Measurements from ENCODE around the gene STAMBP. TPM values are rescaled to one million over a fixed set of nuclear protein-coding genes. Genes with fewer than 3 reads are reported as not detected.

The STAMBP gene
- total and polyA plus RNA-seq, 2 of the 13 experiments (the other 11 are each of a cell fraction or from before 2014, with no cell fraction given): 49.6 to 53.2 TPM

DNA sequence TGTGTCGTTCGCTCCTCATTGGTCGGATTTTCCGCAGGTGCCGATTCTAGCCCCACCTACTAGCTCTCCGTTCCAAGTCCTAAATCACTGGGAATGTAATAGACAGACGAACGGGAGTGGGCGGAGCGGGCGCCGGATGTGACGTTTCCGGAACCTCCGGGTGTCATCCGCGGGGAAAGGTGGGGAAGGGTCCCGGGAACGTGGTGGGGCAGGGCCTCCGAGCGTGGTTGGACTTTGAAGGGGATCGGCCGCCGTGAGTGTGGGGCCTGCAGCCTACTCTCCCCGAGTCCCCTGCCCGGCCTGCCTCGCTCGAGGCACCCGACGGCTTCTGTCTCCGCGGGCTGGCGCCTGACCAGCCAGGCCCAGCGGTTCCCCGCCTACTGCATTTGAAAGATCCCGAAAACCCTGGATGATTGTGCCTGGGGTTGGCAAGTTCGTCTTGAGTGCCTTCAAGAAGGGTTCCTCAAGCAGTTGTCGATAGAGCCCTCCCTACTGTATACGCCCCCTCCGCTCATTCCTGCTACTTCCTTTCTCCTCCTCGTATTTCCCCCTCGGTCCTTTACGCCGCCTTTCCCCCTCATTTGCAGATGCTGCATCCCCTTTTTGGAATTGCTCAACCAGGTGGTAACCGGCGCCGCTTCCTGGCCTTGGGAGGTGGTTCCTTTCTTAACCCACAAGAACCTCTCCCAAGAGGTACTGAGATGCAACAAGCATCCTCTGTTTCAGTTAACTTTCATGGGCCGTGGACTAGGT, at the start of gene STAMBP (continued):
- TF ChIP-seq, protein P1, sequence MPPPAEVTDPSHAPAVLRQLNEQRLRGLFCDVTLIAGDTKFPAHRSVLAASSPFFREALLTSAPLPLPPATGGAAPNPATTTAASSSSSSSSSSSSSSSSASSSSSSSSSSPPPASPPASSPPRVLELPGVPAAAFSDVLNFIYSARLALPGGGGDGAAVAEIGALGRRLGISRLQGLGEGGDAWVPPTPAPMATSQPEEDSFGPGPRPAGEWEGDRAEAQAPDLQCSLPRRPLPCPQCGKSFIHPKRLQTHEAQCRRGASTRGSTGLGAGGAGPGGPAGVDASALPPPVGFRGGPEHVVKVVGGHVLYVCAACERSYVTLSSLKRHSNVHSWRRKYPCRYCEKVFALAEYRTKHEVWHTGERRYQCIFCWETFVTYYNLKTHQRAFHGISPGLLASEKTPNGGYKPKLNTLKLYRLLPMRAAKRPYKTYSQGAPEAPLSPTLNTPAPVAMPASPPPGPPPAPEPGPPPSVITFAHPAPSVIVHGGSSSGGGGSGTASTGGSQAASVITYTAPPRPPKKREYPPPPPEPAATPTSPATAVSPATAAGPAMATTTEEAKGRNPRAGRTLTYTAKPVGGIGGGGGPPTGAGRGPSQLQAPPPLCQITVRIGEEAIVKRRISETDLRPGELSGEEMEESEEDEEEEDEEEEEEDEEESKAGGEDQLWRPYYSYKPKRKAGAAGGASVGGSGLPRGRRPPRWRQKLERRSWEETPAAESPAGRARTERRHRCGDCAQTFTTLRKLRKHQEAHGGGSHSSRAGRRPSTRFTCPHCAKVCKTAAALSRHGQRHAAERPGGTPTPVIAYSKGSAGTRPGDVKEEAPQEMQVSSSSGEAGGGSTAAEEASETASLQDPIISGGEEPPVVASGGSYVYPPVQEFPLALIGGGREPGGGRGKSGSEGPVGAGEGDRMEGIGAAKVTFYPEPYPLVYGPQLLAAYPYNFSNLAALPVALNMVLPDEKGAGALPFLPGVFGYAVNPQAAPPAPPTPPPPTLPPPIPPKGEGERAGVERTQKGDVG (CRISPR knock-in tag; IDR thresholded peaks at IDR 0.05; ENCODE audit: borderline replicate concordance): no peak
- 0 out of 2 replicates have a peak, but pooled peaks have one; percentile 73 for TF ChIP-seq ZNF543 (CRISPR knock-in tag; IDR thresholded peaks at IDR 0.05)
- TF ChIP-seq, protein P2, sequence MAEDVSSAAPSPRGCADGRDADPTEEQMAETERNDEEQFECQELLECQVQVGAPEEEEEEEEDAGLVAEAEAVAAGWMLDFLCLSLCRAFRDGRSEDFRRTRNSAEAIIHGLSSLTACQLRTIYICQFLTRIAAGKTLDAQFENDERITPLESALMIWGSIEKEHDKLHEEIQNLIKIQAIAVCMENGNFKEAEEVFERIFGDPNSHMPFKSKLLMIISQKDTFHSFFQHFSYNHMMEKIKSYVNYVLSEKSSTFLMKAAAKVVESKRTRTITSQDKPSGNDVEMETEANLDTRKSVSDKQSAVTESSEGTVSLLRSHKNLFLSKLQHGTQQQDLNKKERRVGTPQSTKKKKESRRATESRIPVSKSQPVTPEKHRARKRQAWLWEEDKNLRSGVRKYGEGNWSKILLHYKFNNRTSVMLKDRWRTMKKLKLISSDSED (CRISPR knock-in tag; IDR thresholded peaks at IDR 0.05): no peak
- no peak for TF ChIP-seq ZNF713 (CRISPR knock-in tag; IDR thresholded peaks at IDR 0.05)
- no peak for TF ChIP-seq GPN1 (CRISPR knock-in tag; IDR thresholded peaks at IDR 0.05; ENCODE audit: borderline replicate concordance)
- no peak; the same call in 1 of the 2 replicates for TF ChIP-seq BRCA1 (CRISPR knock-in tag; IDR thresholded peaks at IDR 0.05)
- no peak for TF ChIP-seq JUNB (CRISPR knock-in tag; IDR thresholded peaks at IDR 0.05; ENCODE audit: borderline replicate concordance)
- TF ChIP-seq FOXP1 (IDR thresholded peaks at IDR 0.05): no peak
- no peak for TF ChIP-seq FOXP1 (CRISPR knock-in tag; IDR thresholded peaks at IDR 0.05)
- TF ChIP-seq KIAA2018 (CRISPR knock-in tag; IDR thresholded peaks at IDR 0.05; ENCODE audit: borderline replicate concordance): peak; percentile 87
- TF ChIP-seq POLR2G (IDR thresholded peaks at IDR 0.05; ENCODE audit: low read depth, low read length): peak; percentile 94
- no peak for TF ChIP-seq ZNF205 (CRISPR knock-in tag; IDR thresholded peaks at IDR 0.05)
- no peak for TF ChIP-seq MLLT10 (CRISPR knock-in tag; IDR thresholded peaks at IDR 0.05)
- TF ChIP-seq, protein P3, sequence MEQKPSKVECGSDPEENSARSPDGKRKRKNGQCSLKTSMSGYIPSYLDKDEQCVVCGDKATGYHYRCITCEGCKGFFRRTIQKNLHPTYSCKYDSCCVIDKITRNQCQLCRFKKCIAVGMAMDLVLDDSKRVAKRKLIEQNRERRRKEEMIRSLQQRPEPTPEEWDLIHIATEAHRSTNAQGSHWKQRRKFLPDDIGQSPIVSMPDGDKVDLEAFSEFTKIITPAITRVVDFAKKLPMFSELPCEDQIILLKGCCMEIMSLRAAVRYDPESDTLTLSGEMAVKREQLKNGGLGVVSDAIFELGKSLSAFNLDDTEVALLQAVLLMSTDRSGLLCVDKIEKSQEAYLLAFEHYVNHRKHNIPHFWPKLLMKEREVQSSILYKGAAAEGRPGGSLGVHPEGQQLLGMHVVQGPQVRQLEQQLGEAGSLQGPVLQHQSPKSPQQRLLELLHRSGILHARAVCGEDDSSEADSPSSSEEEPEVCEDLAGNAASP (CRISPR knock-in tag; IDR thresholded peaks at IDR 0.05; ENCODE audit: borderline replicate concordance): 0 out of 2 replicates have a peak, but pooled peaks have one; percentile 23
- peak; percentile 32 for TF ChIP-seq AGO1 (IDR thresholded peaks at IDR 0.05; ENCODE audit: low read depth, low read length, poor library complexity, severe bottlenecking)
